GM18951 (cell line): ENCODE results near the gene CTDSP1.

Experiments used
- POLR2A ChIP-seq: IDR thresholded peaks from 4 replicates; pipeline ENCODE4 v1.6.1; 2011; ENCODE audit warnings: mild to moderate bottlenecking; ENCODE audit not compliant: insufficient read length, insufficient read depth; ENCODE audit errors: extremely low read depth
- in situ Hi-C: fragments of 300-500 bp; cut with MboI; formaldehyde crosslinking; loops from one replicate; pipeline ENCODE4 v1.12.0; 2022; ENCODE audit warnings: low sequenced_read_pairs, mixed read lengths, inconsistent platforms; ENCODE audit not compliant: unreplicated experiment

CTDSP1 gene

GRCh38 chr2:218428846-218429558, 29.3 kb downstream of the CTDSP1 start:
- no peak for TF ChIP-seq POLR2A

GRCh38 chr2:218429911-218430692, 30.4 kb downstream of the CTDSP1 start:
- TF ChIP-seq POLR2A = no peak
- in situ Hi-C loops = no loop called here

More at GRCh38 chr2:218428846-218429558, 29.3 kb downstream of the CTDSP1 start:
- in situ Hi-C loops = no loop called here

DNA sequence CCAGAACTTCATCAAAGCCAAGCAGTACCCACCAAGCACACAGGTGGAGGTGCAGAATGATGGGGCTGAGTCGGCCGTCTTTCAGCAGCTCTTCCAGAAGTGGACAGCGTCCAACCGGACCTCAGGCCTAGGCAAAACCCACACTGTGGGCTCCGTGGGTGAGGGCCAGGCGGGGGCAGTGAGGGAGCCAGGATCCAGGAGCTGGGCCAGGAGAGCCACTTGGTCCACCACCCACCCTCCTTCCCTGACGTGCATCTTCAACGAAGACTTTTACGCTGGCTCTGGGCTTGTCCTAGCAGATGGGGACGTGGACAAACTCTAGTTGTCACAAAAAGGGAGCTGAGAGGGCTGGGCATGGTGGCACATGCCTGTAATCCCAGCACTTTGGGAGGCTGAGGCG, 31.1 kb downstream of the CTDSP1 start:
- no peak for TF ChIP-seq POLR2A

DNA sequence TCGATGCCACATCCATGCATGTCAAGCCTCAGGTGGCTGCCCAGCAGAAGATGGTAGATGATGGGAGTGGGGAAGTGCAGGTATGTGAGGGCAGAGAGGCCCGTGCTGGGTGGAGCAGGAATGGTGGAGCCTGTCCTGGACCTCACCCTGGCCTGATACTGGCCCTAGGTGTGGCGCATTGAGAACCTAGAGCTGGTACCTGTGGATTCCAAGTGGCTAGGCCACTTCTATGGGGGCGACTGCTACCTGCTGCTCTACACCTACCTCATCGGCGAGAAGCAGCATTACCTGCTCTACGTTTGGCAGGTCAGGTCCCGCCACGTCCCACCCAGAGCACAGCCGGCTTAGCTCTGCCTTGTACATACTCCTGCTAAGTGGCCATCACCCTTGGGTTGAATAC, 32.2 kb downstream of the CTDSP1 start:
- in situ Hi-C loops = no loop called here

More for the DNA sequence above, 31.1 kb downstream of the CTDSP1 start:
- in situ Hi-C loops = no loop called here

GRCh38 chr2:218432676-218433365, 33.2 kb downstream of the CTDSP1 start:
- no peak for TF ChIP-seq POLR2A
- in situ Hi-C loops = no loop called here

More for the DNA sequence above, 32.2 kb downstream of the CTDSP1 start:
- TF ChIP-seq POLR2A = no peak

DNA sequence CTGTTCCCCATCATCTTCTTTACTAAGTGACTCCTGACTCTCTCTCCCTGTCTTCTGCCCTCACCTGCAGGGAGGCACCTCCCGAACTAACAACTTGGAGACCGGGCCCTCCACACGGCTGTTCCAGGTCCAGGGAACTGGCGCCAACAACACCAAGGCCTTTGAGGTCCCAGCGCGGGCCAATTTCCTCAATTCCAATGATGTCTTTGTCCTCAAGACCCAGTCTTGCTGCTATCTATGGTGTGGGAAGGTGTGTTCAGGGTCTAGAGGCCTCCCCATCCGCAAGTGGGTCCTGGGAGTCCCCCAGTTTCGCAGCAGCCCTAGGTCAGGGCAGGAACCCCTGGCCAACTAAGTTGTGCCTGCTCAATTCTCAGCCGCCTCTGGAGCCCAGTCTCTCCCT, 34.8 kb downstream of the CTDSP1 start:
- no peak for TF ChIP-seq POLR2A
- in situ Hi-C loops = no loop called here

GRCh38 chr2:218435003-218435982, 35.6 kb downstream of the CTDSP1 start:
- no peak for TF ChIP-seq POLR2A
- in situ Hi-C loops = no loop called here

- in situ Hi-C loops = no loop called here
- TF ChIP-seq POLR2A = no peak
Observed at GRCh38 chr2:218436992-218437391, 37.3 kb downstream of the CTDSP1 start.

DNA sequence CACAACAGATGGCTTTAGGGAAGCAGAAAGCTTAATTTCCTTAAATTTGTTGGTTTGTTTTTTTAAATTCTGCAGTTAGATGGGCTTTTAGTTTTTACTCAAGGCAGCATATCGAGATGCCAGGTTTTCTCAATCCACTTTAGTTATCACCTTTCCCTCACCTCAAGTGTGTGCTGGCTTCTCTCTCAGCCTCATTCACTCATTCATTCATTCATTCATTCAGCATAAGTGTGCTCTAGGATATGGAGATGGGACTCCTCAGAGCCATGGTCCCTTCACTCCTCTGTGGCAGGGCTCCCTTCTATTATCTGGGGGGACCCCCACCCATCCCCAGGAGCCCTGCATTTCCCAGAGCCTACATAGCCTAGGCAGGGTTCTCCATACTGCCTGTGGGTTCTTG, 38.3 kb downstream of the CTDSP1 start:
- in situ Hi-C loops = no loop called here

GRCh38 chr2:218438596-218438995, 38.9 kb downstream of the CTDSP1 start:
- in situ Hi-C loops = no loop called here
- no peak for TF ChIP-seq POLR2A

More for the DNA sequence above, 38.3 kb downstream of the CTDSP1 start:
- no peak for TF ChIP-seq POLR2A

DNA sequence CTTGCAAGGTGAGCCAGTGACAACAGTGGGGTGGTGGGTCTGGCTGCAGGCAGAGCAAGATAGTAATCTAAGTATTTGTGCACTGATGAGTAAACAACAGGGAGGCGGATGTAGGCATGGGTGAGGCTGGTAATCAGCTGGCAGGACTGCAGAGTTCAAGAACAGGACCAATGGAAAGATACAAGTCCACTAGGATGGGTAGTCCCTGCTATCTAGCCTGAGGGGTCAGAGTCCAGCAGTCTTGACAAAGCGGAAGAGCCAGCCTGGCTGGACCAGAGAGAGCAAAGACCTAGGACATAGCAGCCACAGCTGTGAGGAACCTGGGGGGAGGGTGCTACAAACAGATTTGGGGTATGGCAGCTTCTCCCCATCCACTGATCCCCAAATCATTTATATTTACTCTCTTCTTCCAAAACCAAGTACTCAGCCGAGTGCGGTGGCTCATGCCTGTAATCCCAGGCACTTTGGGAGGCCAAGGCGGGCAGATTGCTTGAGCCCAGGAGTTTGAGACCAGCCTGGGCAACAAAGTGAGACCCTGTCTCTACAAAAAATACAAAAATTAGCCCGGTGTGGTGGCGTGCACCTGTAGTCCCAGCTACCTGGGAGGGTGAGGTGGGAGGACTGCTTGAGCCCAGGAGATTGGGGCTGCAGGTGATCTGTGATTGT, 45.2 kb downstream of the CTDSP1 start:
- TF ChIP-seq POLR2A = no peak
- in situ Hi-C loops = no loop called here

GRCh38 chr2:218445602-218446001, 45.9 kb downstream of the CTDSP1 start:
- no peak for TF ChIP-seq POLR2A
- in situ Hi-C loops = no loop called here
